GM19043 (cell line): Measurements from ENCODE around the gene WWOX.

ENCODE experiments used
- ATAC-seq: cut with Tn5 transposase; IDR thresholded peaks from one replicate; pipeline ENCODE4 v1.9.1; 2021; ENCODE audit warnings: low read depth; ENCODE audit not compliant: unreplicated experiment

WWOX gene

GRCh38 chr16:78448658-78449271, 349.3 kb downstream of the WWOX start:
- no peak for ATAC-seq

- ATAC-seq: no peak
Observed at GRCh38 chr16:78450255-78450654, 350.8 kb downstream of the WWOX start.

- ATAC-seq: no peak
Observed at GRCh38 chr16:78452025-78452555, 352.6 kb downstream of the WWOX start.

GRCh38 chr16:78455861-78456260, 356.4 kb downstream of the WWOX start:
- no peak for ATAC-seq

- ATAC-seq: no peak
Observed at GRCh38 chr16:78458588-78458987, 359.1 kb downstream of the WWOX start.

- no peak for ATAC-seq
Observed at GRCh38 chr16:78460428-78460827, 361.0 kb downstream of the WWOX start.

- no peak for ATAC-seq
Observed at GRCh38 chr16:78461087-78461486, 361.6 kb downstream of the WWOX start.

GRCh38 chr16:78461496-78462287, 362.2 kb downstream of the WWOX start:
- ATAC-seq: no peak

- ATAC-seq: no peak
Observed at GRCh38 chr16:78462288-78463208, 363.1 kb downstream of the WWOX start.

GRCh38 chr16:78463591-78463990, 364.1 kb downstream of the WWOX start:
- ATAC-seq: no peak

GRCh38 chr16:78464833-78465232, 365.4 kb downstream of the WWOX start:
- ATAC-seq: no peak

- no peak for ATAC-seq
Observed at GRCh38 chr16:78465730-78466129, 366.3 kb downstream of the WWOX start.

- no peak for ATAC-seq
Observed at GRCh38 chr16:78469787-78470186, 370.3 kb downstream of the WWOX start.

GRCh38 chr16:78473031-78473699, 373.7 kb downstream of the WWOX start:
- ATAC-seq: no peak

- peak; percentile 76 for ATAC-seq
Observed at GRCh38 chr16:78474762-78475161, 375.3 kb downstream of the WWOX start.

- no peak for ATAC-seq
Observed at GRCh38 chr16:78476615-78477014, 377.2 kb downstream of the WWOX start.

GRCh38 chr16:78478267-78478861, 378.9 kb downstream of the WWOX start:
- no peak for ATAC-seq

GRCh38 chr16:78479723-78480122, 380.3 kb downstream of the WWOX start:
- no peak for ATAC-seq

- ATAC-seq: no peak
Observed at GRCh38 chr16:78480588-78480987, 381.1 kb downstream of the WWOX start.
